Trophoblast cell (in vitro differentiated cells and primary cell): ENCODE measurements around the gene TBL1XR1.
"Not testable (repeated sequence)": the region's sequence is repeated elsewhere in the genome, so short reads cannot be mapped to it uniquely, and the experiment has no call there.

Experiments used
- DNase-seq, 2 donors: peaks; one replicate each; pipeline ENCODE4 v3.0.0-alpha.2; 2016
- H2AFZ ChIP-seq: 2 replicates; pipeline ENCODE4 v1.6.1; 2013; ENCODE audit warnings: low read length, moderate library complexity, mild to moderate bottlenecking; ENCODE audit not compliant: insufficient read depth, poor library complexity
- H2AK5ac ChIP-seq: 2 replicates; pipeline ENCODE4 v1.6.1; 2013; ENCODE audit warnings: mild to moderate bottlenecking, low read length
- H2BK120ac ChIP-seq: 2 replicates; pipeline ENCODE4 v1.6.1; 2013; ENCODE audit warnings: low read length, mild to moderate bottlenecking, moderate library complexity; ENCODE audit not compliant: insufficient read depth, poor library complexity
- H2BK12ac ChIP-seq: 2 replicates; pipeline ENCODE4 v1.6.1; 2013; ENCODE audit warnings: mild to moderate bottlenecking, low read length, moderate library complexity
- H2BK5ac ChIP-seq: 2 replicates; pipeline ENCODE4 v1.6.1; 2013; ENCODE audit warnings: low read length, low read depth, moderate library complexity, mild to moderate bottlenecking; ENCODE audit not compliant: poor library complexity
- H3K14ac ChIP-seq: 2 replicates; pipeline ENCODE4 v1.6.1; 2013; ENCODE audit warnings: mild to moderate bottlenecking, low read length
- H3K18ac ChIP-seq: 2 replicates; pipeline ENCODE4 v1.6.1; 2013; ENCODE audit warnings: mild to moderate bottlenecking, low read length
- H3K23ac ChIP-seq: 2 replicates; pipeline ENCODE4 v1.6.1; 2013; ENCODE audit warnings: low read length
- H3K27ac ChIP-seq: 2 replicates; pipeline ENCODE4 v1.5.1; 2013; ENCODE audit warnings: low read depth, mild to moderate bottlenecking, inconsistent platforms, low read length, moderate library complexity
- H3K27me3 ChIP-seq: 2 replicates; pipeline ENCODE4 v1.6.1; 2013; ENCODE audit warnings: inconsistent platforms, mild to moderate bottlenecking, low read length, moderate library complexity; ENCODE audit not compliant: insufficient read depth
- H3K36me3 ChIP-seq, 2 experiments: 1 replicate in 1 of 2; 2 replicates in 1 of 2; pipeline ENCODE4 v1.6.1; 2013; ENCODE audit warnings: low read length in 2 of 2, mild to moderate bottlenecking in 2 of 2, moderate library complexity in 1 of 2; ENCODE audit not compliant: insufficient read depth in 2 of 2, control insufficient read depth in 1 of 2
- H3K4ac ChIP-seq: 2 replicates; pipeline ENCODE4 v1.6.1; 2013; ENCODE audit warnings: low read depth, mild to moderate bottlenecking, low read length, moderate library complexity
- H3K4me1 ChIP-seq, 2 experiments: 1 replicate in 1 of 2; 2 replicates in 1 of 2; pipeline ENCODE4 v1.6.1; 2013; ENCODE audit warnings: low read length in 2 of 2, mild to moderate bottlenecking in 2 of 2, moderate library complexity in 1 of 2; ENCODE audit not compliant: insufficient read depth in 2 of 2, control insufficient read depth in 1 of 2
- H3K4me2 ChIP-seq: 2 replicates; pipeline ENCODE4 v1.6.1; 2013; ENCODE audit warnings: inconsistent platforms, mild to moderate bottlenecking, low read length, moderate library complexity
- H3K4me3 ChIP-seq: 2 replicates; pipeline ENCODE4 v1.5.1; 2013; ENCODE audit warnings: mild to moderate bottlenecking, low read depth, low read length, inconsistent platforms
- H3K79me1 ChIP-seq: one replicate; pipeline ENCODE4 v1.6.1; 2013; ENCODE audit warnings: low read length
- H3K79me2 ChIP-seq: 2 replicates; pipeline ENCODE4 v1.6.1; 2013; ENCODE audit warnings: low read length, mild to moderate bottlenecking; ENCODE audit not compliant: control insufficient read depth, insufficient read depth, poor library complexity
- H3K9ac ChIP-seq: 2 replicates; pipeline ENCODE4 v1.6.1; 2013; ENCODE audit warnings: mild to moderate bottlenecking, low read length
- H3K9me3 ChIP-seq: 2 replicates; pipeline ENCODE4 v1.6.1; 2013; ENCODE audit warnings: low read depth, mild to moderate bottlenecking, control low read depth, inconsistent platforms, low read length; ENCODE audit not compliant: insufficient read depth
- H4K12ac ChIP-seq: 2 replicates; pipeline ENCODE4 v1.6.1; 2013; ENCODE audit warnings: low read depth, mild to moderate bottlenecking, low read length, moderate library complexity
- H4K8ac ChIP-seq: 2 replicates; pipeline ENCODE4 v1.6.1; 2013; ENCODE audit warnings: low read depth, mild to moderate bottlenecking, low read length, moderate library complexity
- H4K91ac ChIP-seq: one replicate; pipeline ENCODE4 v1.6.1; 2013; ENCODE audit warnings: low read depth, mild to moderate bottlenecking, low read length, moderate library complexity
- whole genome bisulfite sequencing: extraction: QIAGEN DNeasy Blood & Tissue Kit; methylation state at CpG from one replicate; pipeline ENCODE4 v1.1.7; 2013; ENCODE audit warnings: missing lambda C conversion rate; ENCODE audit not compliant: insufficient read length, insufficient coverage; ENCODE audit errors: extremely low coverage; 5-methylcytosine and 5-hydroxymethylcytosine counted together

The TBL1XR1 gene

GRCh38 chr3:177193688-177194268 lies 3.5 kb downstream of the TBL1XR1 start:
- Histone ChIP-seq H3K27ac (no peak overlapping the region), H3K18ac (no peak overlapping the region), H3K4me1 (peaks cover 0 to 1% of the 10 kb centered on the region in 2 experiments), H3K14ac (no peak overlapping the region), H3K9me3 (no peaks in the 10 kb centered on the region), H3K36me3 (peaks cover 0 to 1% of the 10 kb centered on the region in 2 experiments), H3K27me3 (no peaks in the 10 kb centered on the region), H4K12ac (no peak overlapping the region), H2AK5ac (no peak overlapping the region), H3K9ac (no peak overlapping the region), H4K91ac (no peak overlapping the region), H3K79me1 (peaks cover 18% of the 10 kb centered on the region), H3K4me3 (no peak overlapping the region), H3K23ac (no peak overlapping the region), H2AFZ (no peak overlapping the region), H2BK12ac (no peak overlapping the region), H4K8ac (no peak overlapping the region), H2BK5ac (no peak overlapping the region), H3K4me2 (peak overlapping the region; percentile 6), H3K79me2 (peaks cover 27% of the 10 kb centered on the region), H2BK120ac (no peak overlapping the region), H3K4ac (peak overlapping the region; percentile 13)
- no peak for DNase-seq
- WGBS = no CpG with 5 or more reads among the region's 9 CpGs

- Histone ChIP-seq H3K4ac (peak overlapping the region; percentile 13), H3K79me1 (peaks cover 18% of the 10 kb centered on the region), H3K79me2 (peaks cover 28% of the 10 kb centered on the region)
- not testable (repeated sequence) for H3K9me3 ChIP-seq, H3K9ac ChIP-seq, H2BK12ac ChIP-seq, H3K23ac ChIP-seq, H2BK5ac ChIP-seq, H3K18ac ChIP-seq, H2BK120ac ChIP-seq, H2AFZ ChIP-seq, H3K36me3 ChIP-seq, H4K8ac ChIP-seq, H4K12ac ChIP-seq, H3K14ac ChIP-seq, H2AK5ac ChIP-seq, H3K4me1 ChIP-seq, H3K4me2 ChIP-seq, DNase-seq, H4K91ac ChIP-seq, H3K4me3 ChIP-seq, H3K27ac ChIP-seq, H3K27me3 ChIP-seq
- WGBS = no CpG with 5 or more reads among the region's 12 CpGs
These were observed 4.0 kb downstream of the TBL1XR1 start for GRCh38 chr3:177193275-177193674.

- no peaks in the 10 kb centered on the region for H3K4me1 ChIP-seq
- no peak overlapping the region for H4K8ac ChIP-seq
- peaks cover 27% of the 10 kb centered on the region for H3K79me2 ChIP-seq
- peaks cover 4% of the 10 kb centered on the region for H3K79me1 ChIP-seq
- H3K14ac ChIP-seq = no peak overlapping the region
- no peak overlapping the region for H2AFZ ChIP-seq
- DNase-seq = no peak
- H4K91ac ChIP-seq = no peak overlapping the region
- H2BK120ac ChIP-seq = no peak overlapping the region
- H3K4me3 ChIP-seq = no peak overlapping the region
- no peak overlapping the region for H4K12ac ChIP-seq
- no peak overlapping the region for H3K4me2 ChIP-seq
- no CpG with 5 or more reads among the region's 5 CpGs for WGBS
- no peak overlapping the region for H2BK12ac ChIP-seq
- no peak overlapping the region for H3K18ac ChIP-seq
- H3K36me3 ChIP-seq = peaks cover 0 to 1% of the 10 kb centered on the region in 2 experiments
- H3K27ac ChIP-seq = no peak overlapping the region
- no peak overlapping the region for H2AK5ac ChIP-seq
- H2BK5ac ChIP-seq = no peak overlapping the region
- no peaks in the 10 kb centered on the region for H3K9me3 ChIP-seq
- H3K4ac ChIP-seq = peak overlapping the region; percentile 92
- H3K23ac ChIP-seq = no peak overlapping the region
- no peaks in the 10 kb centered on the region for H3K27me3 ChIP-seq
- no peak overlapping the region for H3K9ac ChIP-seq
These were observed 6.3 kb downstream of the TBL1XR1 start for GRCh38 chr3:177190756-177191681.

- not testable (repeated sequence) for H3K18ac ChIP-seq, H3K27ac ChIP-seq, H4K12ac ChIP-seq, H3K4me2 ChIP-seq, H3K14ac ChIP-seq, H3K4me3 ChIP-seq, H2BK5ac ChIP-seq, H4K8ac ChIP-seq, H3K4me1 ChIP-seq, H3K79me1 ChIP-seq, H3K9ac ChIP-seq, DNase-seq, H2BK12ac ChIP-seq, H3K36me3 ChIP-seq, H2AK5ac ChIP-seq, H2BK120ac ChIP-seq, H3K9me3 ChIP-seq, H3K23ac ChIP-seq, H2AFZ ChIP-seq, H4K91ac ChIP-seq, H3K27me3 ChIP-seq
- H3K79me2 ChIP-seq = peaks cover 30% of the 10 kb centered on the region
- peak overlapping the region; percentile 72 for H3K4ac ChIP-seq
- no CpG with 5 or more reads among the region's 5 CpGs for WGBS
These were observed 7.1 kb downstream of the TBL1XR1 start for GRCh38 chr3:177190184-177190583.
